HG03159 (cell line): Measurements from ENCODE around the gene MAB21L4.
"Not testable (repeated sequence)": the region's sequence is repeated elsewhere in the genome, so short reads cannot be mapped to it uniquely, and the experiment has no call there.

Experiments
- ATAC-seq: cut with Tn5 transposase; IDR thresholded peaks from one replicate; pipeline ENCODE4 v1.9.1; 2021; ENCODE audit warnings: mild to moderate bottlenecking, moderate library complexity; ENCODE audit not compliant: unreplicated experiment

The MAB21L4 gene

GRCh38 chr2:240846309-240846708, 49.6 kb downstream of the MAB21L4 start:
- ATAC-seq = not testable (repeated sequence)

- ATAC-seq = no peak
Observed at GRCh38 chr2:240840435-240841060, 55.4 kb downstream of the MAB21L4 start.

DNA sequence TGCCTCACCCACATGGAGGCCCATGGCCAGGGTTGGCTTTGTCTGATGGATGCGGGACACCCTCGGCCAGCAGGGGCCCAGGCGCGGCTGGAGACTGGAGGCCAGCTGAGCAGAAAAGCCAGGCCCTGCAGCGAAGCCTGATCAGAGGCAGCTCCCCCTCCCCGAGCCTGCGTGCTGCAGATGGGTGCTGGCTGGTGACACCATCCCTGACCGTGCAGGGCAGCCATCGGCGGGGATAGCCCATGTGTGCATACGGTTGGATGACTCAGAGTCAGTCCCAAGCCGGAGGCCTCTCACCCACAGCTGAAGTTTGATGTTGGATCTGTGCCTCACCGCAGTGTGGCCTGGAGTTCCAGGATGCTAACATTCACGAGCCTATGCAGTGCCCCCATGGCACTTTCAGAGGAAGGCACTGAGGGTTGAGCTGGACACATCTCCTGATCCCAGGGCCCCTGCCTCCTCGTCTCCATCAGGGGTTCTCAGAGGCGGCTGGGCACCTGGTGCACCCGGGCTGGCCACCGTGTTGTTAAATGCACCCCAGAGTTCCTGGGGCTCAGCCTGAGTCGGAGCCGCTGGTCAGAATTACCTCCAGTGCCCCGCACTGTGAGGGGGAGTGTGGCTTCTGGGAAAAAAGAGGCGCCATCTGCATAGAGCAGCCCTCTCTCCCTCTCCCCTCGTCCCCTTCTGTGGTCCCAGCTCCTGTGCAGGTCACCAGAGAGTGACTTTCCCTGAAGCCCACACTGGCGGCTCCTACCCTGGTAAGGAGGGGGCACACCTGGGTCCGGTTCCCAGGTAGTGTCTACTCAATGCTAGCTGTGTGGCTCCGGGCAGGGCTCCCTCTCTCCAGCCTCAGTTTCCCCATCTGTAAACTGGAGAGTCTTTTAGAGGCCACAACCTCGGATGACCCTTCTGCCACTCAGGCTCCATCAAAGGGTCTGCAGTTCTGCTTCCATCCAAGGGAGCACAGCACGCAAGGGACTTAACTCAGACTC, 56.5 kb downstream of the MAB21L4 start:
- ATAC-seq = no peak

GRCh38 chr2:240837621-240838020, 58.3 kb downstream of the MAB21L4 start:
- ATAC-seq = no peak

DNA sequence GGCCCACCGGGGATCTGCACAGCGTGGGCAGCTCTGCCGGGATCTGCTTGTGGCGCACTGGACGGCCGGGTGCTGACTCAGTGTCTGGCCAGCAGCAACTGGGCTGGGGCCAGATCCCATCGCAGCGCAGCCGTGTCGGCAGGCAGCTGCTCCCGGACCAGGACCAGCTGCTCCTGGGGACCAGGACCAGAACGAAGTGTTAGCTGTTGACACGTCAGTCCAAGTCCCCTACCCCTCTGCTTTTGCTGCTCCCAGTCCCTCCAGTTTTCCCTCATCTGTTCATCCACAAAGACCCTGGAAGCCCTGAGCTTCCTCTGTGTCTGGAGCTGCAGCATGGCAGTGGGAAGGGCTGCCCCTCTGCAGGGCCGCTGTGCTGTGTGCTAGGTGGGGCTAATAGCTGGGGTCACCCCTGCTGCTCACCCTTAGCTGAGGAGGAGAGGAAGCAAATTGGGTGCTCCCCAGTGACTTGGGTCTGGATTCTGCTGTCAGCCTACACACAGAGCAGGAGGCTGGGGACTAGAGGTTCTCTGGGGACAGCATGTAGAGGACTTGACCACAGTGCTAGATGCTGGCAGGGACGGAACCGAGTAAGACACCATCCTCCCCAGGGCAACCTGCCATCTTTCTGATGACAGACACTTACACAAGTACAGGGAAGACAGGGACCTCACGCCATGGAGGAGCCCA, 59.0 kb downstream of the MAB21L4 start:
- ATAC-seq = no peak
